Measurements from ENCODE around the gene IRX3.

The IRX3 gene

DNA sequence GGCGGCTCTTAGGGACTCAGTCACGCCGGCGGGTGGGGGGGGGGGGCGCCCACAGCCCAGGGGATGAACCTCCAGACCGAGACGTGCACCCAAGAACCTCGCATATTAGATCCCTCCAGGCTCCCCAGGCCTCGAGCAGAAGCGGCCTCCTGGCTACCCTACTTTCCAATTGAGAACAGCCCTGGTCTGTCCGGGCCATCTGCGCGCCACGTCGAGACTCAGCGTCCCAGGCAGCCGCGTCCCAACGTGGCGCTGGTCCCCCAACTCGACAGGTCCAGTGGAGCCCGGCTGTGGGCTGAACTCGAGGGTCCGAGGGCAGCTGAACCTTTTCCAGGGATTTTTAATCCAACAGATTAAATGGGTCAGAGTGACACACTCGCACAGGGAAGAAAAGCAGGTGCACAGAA, 2.3 kb upstream of the IRX3 start:
- Histone ChIP-seq H3K4me1 (ENCODE audit: control insufficient read depth, insufficient read depth, low read depth, low read length) (peaks cover 38% of the 10 kb centered on the region), H3K14ac (ENCODE audit: low read length in 2 of 2) (no peak overlapping the region), H3K9me3 (ENCODE audit: control insufficient read depth, low read length) (no peaks in the 10 kb centered on the region), H2BK15ac (ENCODE audit: low read depth, poor library complexity, severe bottlenecking) (no peak overlapping the region), H3K27ac (ENCODE audit: low read length, poor library complexity, severe bottlenecking) (no peak overlapping the region), H4K8ac (ENCODE audit: low read length) (no peak overlapping the region), H3K4me2 (ENCODE audit: low read length, poor library complexity, severe bottlenecking) (no peak overlapping the region), H3K4me3 (ENCODE audit: insufficient read depth in 1 of 2, low read depth in 1 of 2, low read length in 2 of 2) (no peak overlapping the region), H3K23ac (ENCODE audit: low read length in 2 of 2) (no peak overlapping the region), H3K9ac (ENCODE audit: low read length) (no peak overlapping the region), H2AK5ac (ENCODE audit: low read length, severe bottlenecking) (no peak overlapping the region), H3K36me3 (ENCODE audit: control insufficient read depth in 1 of 2, insufficient read depth in 2 of 2, low read depth in 1 of 2, low read length in 2 of 2) (no peaks in the 10 kb centered on the region), H2BK5ac (ENCODE audit: low read depth, low read length, poor library complexity, severe bottlenecking) (no peak overlapping the region), H2BK120ac (ENCODE audit: low read depth, low read length) (no peak overlapping the region), H3K4ac (ENCODE audit: low read depth in 1 of 2, low read length in 2 of 2) (no peak overlapping the region), H3K18ac (ENCODE audit: low read depth in 1 of 2, low read length in 2 of 2) (no peak overlapping the region), H2AFZ (ENCODE audit: low read depth, low read length) (no peak overlapping the region), H4K91ac (ENCODE audit: low read length) (no peak overlapping the region), H3K79me1 (replicated peaks; ENCODE audit: low read length, poor library complexity, severe bottlenecking) (peaks cover under 1% of the 10 kb centered on the region), H3K27me3 (ENCODE audit: control insufficient read depth in 1 of 2, insufficient read depth in 1 of 2, low read length in 2 of 2) (peaks cover 0 to 43% of the 10 kb centered on the region in 2 experiments), H2BK12ac (ENCODE audit: low read length in 2 of 2) (no peak overlapping the region)
- 8% methylated on average over 18 of the region's 25 CpGs for WGBS
- no peak for DNase-seq

DNA sequence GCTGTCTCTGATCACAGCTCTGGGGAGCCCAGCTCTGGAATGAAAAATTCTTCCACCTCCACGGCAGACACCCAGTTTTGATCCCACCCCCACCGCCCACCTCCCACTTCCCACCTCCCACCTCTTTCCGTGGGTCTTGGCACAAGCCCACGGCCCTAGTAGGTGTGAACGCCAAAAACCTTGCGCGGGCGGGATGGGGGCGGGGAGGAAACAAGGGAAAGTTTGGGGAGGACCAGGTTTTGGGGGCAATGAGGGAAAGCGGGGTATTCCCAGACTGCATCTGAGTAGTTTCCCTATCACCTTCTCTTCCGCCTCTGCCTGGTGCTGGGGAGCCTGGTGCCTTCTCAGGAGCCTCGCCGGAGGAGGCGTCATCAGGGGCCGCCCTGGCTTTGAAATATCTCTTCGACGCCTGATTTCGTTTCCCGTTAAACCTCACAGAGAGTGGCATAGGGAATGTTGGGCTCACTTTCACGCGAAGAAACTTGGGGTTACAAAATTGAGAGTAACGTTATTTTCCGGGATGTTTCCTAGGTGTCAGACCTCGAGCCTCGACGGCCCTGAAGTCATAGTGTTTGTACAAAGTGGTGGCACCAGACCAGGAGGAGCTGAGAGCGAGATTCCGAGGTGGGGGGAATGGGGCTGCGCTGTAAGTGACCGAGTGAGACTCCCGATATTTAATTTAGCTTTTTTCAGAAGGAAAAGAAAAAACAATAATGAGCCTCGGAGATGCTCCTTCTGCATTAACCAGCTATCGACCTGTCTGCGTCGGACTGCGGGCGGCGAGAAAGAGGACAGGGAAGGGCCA, 1.6 kb upstream of the IRX3 start:
- WGBS = 6% methylated on average over 25 of the region's 38 CpGs
- Histone ChIP-seq H3K79me1 (replicated peaks; ENCODE audit: low read length, poor library complexity, severe bottlenecking) (peaks cover 2% of the 10 kb centered on the region), H4K8ac (ENCODE audit: low read length) (no peak overlapping the region), H2BK12ac (ENCODE audit: low read length in 2 of 2) (no peak overlapping the region), H3K4me2 (ENCODE audit: low read length, poor library complexity, severe bottlenecking) (peak overlapping the region; percentile 74), H3K9me3 (ENCODE audit: control insufficient read depth, low read length) (no peaks in the 10 kb centered on the region), H2BK5ac (ENCODE audit: low read depth, low read length, poor library complexity, severe bottlenecking) (no peak overlapping the region), H2AFZ (ENCODE audit: low read depth, low read length) (no peak overlapping the region), H2BK120ac (ENCODE audit: low read depth, low read length) (no peak overlapping the region), H3K36me3 (ENCODE audit: control insufficient read depth in 1 of 2, insufficient read depth in 2 of 2, low read depth in 1 of 2, low read length in 2 of 2) (no peaks in the 10 kb centered on the region), H3K23ac (ENCODE audit: low read length in 2 of 2) (peak overlapping the region in 1 of 2 experiments; percentile 28), H2AK5ac (ENCODE audit: low read length, severe bottlenecking) (no peak overlapping the region), H3K4me1 (ENCODE audit: control insufficient read depth, insufficient read depth, low read depth, low read length) (peaks cover 41% of the 10 kb centered on the region), H4K91ac (ENCODE audit: low read length) (no peak overlapping the region), H3K27ac (ENCODE audit: low read length, poor library complexity, severe bottlenecking) (no peak overlapping the region), H3K4ac (ENCODE audit: low read depth in 1 of 2, low read length in 2 of 2) (no peak overlapping the region), H3K14ac (ENCODE audit: low read length in 2 of 2) (no peak overlapping the region), H3K9ac (ENCODE audit: low read length) (peak overlapping the region; percentile 88), H3K27me3 (ENCODE audit: control insufficient read depth in 1 of 2, insufficient read depth in 1 of 2, low read length in 2 of 2) (peaks cover 0 to 44% of the 10 kb centered on the region in 2 experiments), H3K18ac (ENCODE audit: low read depth in 1 of 2, low read length in 2 of 2) (no peak overlapping the region), H2BK15ac (ENCODE audit: low read depth, poor library complexity, severe bottlenecking) (no peak overlapping the region), H3K4me3 (ENCODE audit: insufficient read depth in 1 of 2, low read depth in 1 of 2, low read length in 2 of 2) (peak overlapping the region in 1 of 2 experiments; percentile 93)
- DNase-seq = no peak

GRCh38 chr16:54287131-54288029, 793 bp upstream of the IRX3 start:
- Histone ChIP-seq H3K4me1 (ENCODE audit: control insufficient read depth, insufficient read depth, low read depth, low read length) (peaks cover 47% of the 10 kb centered on the region), H2AK5ac (ENCODE audit: low read length, severe bottlenecking) (no peak overlapping the region), H3K4me3 (ENCODE audit: insufficient read depth in 1 of 2, low read depth in 1 of 2, low read length in 2 of 2) (peak overlapping the region; percentile 63 to 93), H2BK15ac (ENCODE audit: low read depth, poor library complexity, severe bottlenecking) (no peak overlapping the region), H3K14ac (ENCODE audit: low read length in 2 of 2) (no peak overlapping the region), H3K9me3 (ENCODE audit: control insufficient read depth, low read length) (no peaks in the 10 kb centered on the region), H2AFZ (ENCODE audit: low read depth, low read length) (no peak overlapping the region), H2BK12ac (ENCODE audit: low read length in 2 of 2) (peak overlapping the region in 1 of 2 experiments; percentile 13), H4K91ac (ENCODE audit: low read length) (no peak overlapping the region), H3K4me2 (ENCODE audit: low read length, poor library complexity, severe bottlenecking) (peak overlapping the region; percentile 74), H3K23ac (ENCODE audit: low read length in 2 of 2) (no peak overlapping the region), H3K18ac (ENCODE audit: low read depth in 1 of 2, low read length in 2 of 2) (peak overlapping the region in 1 of 2 experiments; percentile 14), H3K27me3 (ENCODE audit: control insufficient read depth in 1 of 2, insufficient read depth in 1 of 2, low read length in 2 of 2) (peaks cover 0 to 52% of the 10 kb centered on the region in 2 experiments), H3K4ac (ENCODE audit: low read depth in 1 of 2, low read length in 2 of 2) (no peak overlapping the region), H2BK120ac (ENCODE audit: low read depth, low read length) (no peak overlapping the region), H3K79me1 (replicated peaks; ENCODE audit: low read length, poor library complexity, severe bottlenecking) (peaks cover 5% of the 10 kb centered on the region), H3K36me3 (ENCODE audit: control insufficient read depth in 1 of 2, insufficient read depth in 2 of 2, low read depth in 1 of 2, low read length in 2 of 2) (no peaks in the 10 kb centered on the region), H2BK5ac (ENCODE audit: low read depth, low read length, poor library complexity, severe bottlenecking) (no peak overlapping the region), H3K9ac (ENCODE audit: low read length) (peak overlapping the region; percentile 88), H4K8ac (ENCODE audit: low read length) (peak overlapping the region; percentile 20), H3K27ac (ENCODE audit: low read length, poor library complexity, severe bottlenecking) (no peak overlapping the region)
- WGBS = 2% methylated on average over 43 of the region's 61 CpGs
- no peak for DNase-seq

DNA sequence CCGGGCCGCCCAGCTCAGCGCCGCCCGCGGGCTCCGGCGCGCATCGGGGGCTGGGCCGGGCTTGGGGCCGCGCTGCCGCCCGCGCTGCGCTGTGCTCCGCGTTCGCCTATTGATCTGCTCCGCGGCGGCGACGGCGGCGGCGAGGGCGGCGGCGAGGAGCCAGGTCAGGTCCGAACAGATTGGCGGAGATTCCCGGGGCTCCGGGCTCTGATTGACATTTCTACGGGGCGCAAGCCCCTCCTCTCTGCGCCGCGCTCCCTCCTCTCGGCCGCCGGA, 559 bp downstream of the IRX3 start:
- Histone ChIP-seq H2BK5ac (ENCODE audit: low read depth, low read length, poor library complexity, severe bottlenecking) (no peak overlapping the region), H3K9ac (ENCODE audit: low read length) (peak overlapping the region; percentile 91), H3K4me2 (ENCODE audit: low read length, poor library complexity, severe bottlenecking) (peak overlapping the region; percentile 74), H3K79me1 (replicated peaks; ENCODE audit: low read length, poor library complexity, severe bottlenecking) (peaks cover 5% of the 10 kb centered on the region), H2BK120ac (ENCODE audit: low read depth, low read length) (no peak overlapping the region), H3K14ac (ENCODE audit: low read length in 2 of 2) (no peak overlapping the region), H3K36me3 (ENCODE audit: control insufficient read depth in 1 of 2, insufficient read depth in 2 of 2, low read depth in 1 of 2, low read length in 2 of 2) (no peaks in the 10 kb centered on the region), H3K9me3 (ENCODE audit: control insufficient read depth, low read length) (no peaks in the 10 kb centered on the region), H3K4me1 (ENCODE audit: control insufficient read depth, insufficient read depth, low read depth, low read length) (peaks cover 51% of the 10 kb centered on the region), H3K18ac (ENCODE audit: low read depth in 1 of 2, low read length in 2 of 2) (no peak overlapping the region), H2BK12ac (ENCODE audit: low read length in 2 of 2) (no peak overlapping the region), H2BK15ac (ENCODE audit: low read depth, poor library complexity, severe bottlenecking) (no peak overlapping the region), H2AFZ (ENCODE audit: low read depth, low read length) (no peak overlapping the region), H3K23ac (ENCODE audit: low read length in 2 of 2) (peak overlapping the region in 1 of 2 experiments; percentile 43), H3K4me3 (ENCODE audit: insufficient read depth in 1 of 2, low read depth in 1 of 2, low read length in 2 of 2) (peak overlapping the region; percentile 63 to 93), H4K91ac (ENCODE audit: low read length) (no peak overlapping the region), H3K27ac (ENCODE audit: low read length, poor library complexity, severe bottlenecking) (peak overlapping the region; percentile 63), H3K27me3 (ENCODE audit: control insufficient read depth in 1 of 2, insufficient read depth in 1 of 2, low read length in 2 of 2) (peaks cover 0 to 44% of the 10 kb centered on the region in 2 experiments), H3K4ac (ENCODE audit: low read depth in 1 of 2, low read length in 2 of 2) (no peak overlapping the region), H4K8ac (ENCODE audit: low read length) (no peak overlapping the region), H2AK5ac (ENCODE audit: low read length, severe bottlenecking) (no peak overlapping the region)
- WGBS = 2% methylated on average over 13 of the region's 43 CpGs
- DNase-seq = no peak
